Caki2 (cell line): ENCODE measurements around the gene KCNE2. TPM values are rescaled to one million over a fixed set of nuclear protein-coding genes. Genes with fewer than 3 reads are reported as not detected.
"Not testable (repeated sequence)": the region's sequence is repeated elsewhere in the genome, so short reads cannot be mapped to it uniquely, and the experiment has no call there.

ENCODE experiments used
- DNase-seq: peaks from one replicate; pipeline ENCODE4 v3.0.0-alpha.2; 2015; ENCODE audit warnings: low read depth
- in situ Hi-C: cut with HindIII; loops from 2 replicates; pipeline ENCODE4 v1.10.0; 2016; ENCODE audit warnings: low sequenced_read_pairs, low pct_unique_long_range_greater_than_20kb, mixed read lengths
- total RNA-seq: library from RNA; depleted of rRNA; stranded (reverse); fragments of >200 nt; shearing (Covaris generic); gene quantifications from 2 replicates; pipeline ENCODE4 v1.2.3, GENCODE V29; 2014; ENCODE audit warnings: low replicate concordance; rRNA removed

The KCNE2 gene
- total RNA-seq, 1 experiment from 2014 or later: not detected

- in situ Hi-C loops, DNase-seq: not testable (repeated sequence)
Observed at GRCh38 chr21:34383138-34383537, 19.3 kb downstream of the KCNE2 start.

DNA sequence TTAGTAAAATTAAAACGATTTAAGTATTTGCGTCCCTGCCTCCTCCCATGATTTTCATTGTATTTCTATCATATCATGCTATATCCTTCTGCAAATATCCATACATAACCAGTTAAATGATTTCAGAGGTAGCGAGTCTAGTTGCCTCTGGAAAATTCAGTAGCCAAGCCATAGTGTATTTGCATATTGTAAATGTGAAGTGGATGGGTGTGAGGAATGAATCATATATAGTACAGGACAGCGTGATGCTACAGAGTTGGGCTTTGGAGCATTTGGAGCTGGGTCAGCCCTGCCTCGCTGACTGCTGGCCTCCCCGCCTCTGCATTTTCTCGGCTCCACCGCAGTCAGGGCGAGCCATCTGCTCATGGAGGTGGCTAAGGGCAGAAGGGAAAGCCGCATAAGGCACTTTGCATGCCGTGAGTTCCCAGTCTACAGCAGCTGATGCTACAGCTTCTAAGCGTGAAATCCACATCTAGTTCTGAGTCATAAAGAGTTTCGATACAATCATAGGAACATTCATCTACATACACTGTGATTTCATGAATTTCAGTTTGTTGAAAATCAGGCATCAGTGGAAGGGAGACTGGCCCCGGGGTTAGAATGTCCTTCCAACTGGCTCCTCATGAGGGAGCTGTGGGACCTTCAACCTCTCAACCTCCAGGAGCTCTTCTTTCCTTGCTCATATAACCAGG lies 20.1 kb downstream of the KCNE2 start:
- in situ Hi-C loops, DNase-seq: not testable (repeated sequence)

DNA sequence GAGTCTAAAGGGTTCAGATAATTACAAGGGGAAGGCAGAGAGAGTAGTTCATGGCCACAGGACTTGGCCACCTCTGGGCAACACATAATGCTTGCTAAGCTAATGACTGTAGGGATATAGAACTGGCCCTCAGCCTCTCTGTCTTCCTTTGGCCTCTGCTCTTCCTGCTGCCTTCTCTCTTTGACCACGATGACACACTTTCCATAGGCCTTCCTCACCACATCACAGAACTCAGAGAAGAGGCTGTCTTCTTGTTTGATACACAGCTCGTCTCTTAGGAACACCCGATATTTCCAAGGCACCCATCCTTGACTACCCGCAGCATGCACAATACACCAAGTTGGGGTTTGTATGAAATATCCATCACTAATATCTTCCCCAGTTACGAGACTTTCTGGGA lies 36.7 kb downstream of the KCNE2 start:
- DNase-seq, in situ Hi-C loops: not testable (repeated sequence)

DNA sequence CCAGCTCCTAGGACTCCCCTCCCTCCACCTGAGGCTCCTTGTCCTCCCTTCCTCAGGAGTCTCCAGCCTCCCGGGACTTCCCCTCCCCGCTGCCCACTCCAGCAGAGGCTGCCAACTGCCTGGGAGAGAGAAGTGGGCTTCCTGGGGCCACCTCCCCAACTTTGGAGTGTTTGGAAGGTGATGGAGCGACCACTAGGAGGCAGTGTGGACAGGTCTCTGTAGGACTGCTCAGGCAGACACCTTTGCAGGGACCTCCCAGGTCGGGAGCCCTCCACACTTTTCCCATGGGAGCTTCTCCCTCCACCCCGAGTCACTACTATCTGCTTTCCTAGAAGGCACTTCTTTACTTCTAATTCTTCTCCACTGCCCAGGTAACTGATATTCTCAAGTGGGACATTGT lies 40.9 kb downstream of the KCNE2 start:
- in situ Hi-C loops, DNase-seq: not testable (repeated sequence)

- in situ Hi-C loops, DNase-seq: not testable (repeated sequence)
Observed at GRCh38 chr21:34405686-34406085, 41.9 kb downstream of the KCNE2 start.

GRCh38 chr21:34406102-34406501 lies 42.3 kb downstream of the KCNE2 start:
- DNase-seq, in situ Hi-C loops: not testable (repeated sequence)

DNA sequence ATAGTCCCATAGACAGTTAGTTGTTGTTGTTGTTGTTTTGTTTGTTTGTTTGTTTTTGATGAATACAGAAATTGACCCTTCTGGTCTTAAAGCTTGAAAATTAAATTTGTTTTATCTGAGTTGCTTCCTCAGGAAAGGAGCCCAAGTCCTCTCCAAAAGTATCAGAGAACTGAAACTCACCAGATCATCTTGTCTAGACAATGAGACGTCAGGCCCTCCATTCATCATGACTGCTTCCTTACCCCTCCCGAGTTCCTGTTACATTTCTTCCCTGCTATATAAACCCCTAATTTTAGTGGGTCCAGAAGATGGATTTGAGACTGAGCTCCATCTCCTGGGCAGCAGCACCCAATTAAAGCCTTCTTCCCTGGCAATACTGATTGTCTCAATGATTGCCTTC lies 42.9 kb downstream of the KCNE2 start:
- in situ Hi-C loops, DNase-seq: not testable (repeated sequence)

GRCh38 chr21:34407294-34407693 lies 43.5 kb downstream of the KCNE2 start:
- DNase-seq, in situ Hi-C loops: not testable (repeated sequence)

- DNase-seq, in situ Hi-C loops: not testable (repeated sequence)
Observed at GRCh38 chr21:34417448-34418077, 53.8 kb downstream of the KCNE2 start.

Other genes starting within 250 kb of the KCNE2 start
- gene SMIM11, start 11.5 kb downstream of the KCNE2 start, total RNA-seq: 0.81 and 88.8 TPM in 2 replicates
- not detected in 2 replicates for gene SMIM34, start 59.9 kb downstream of the KCNE2 start, total RNA-seq
- not detected in 2 replicates for gene KCNE1, start 148.2 kb downstream of the KCNE2 start, total RNA-seq